GM23338 (cell line): Measurements from ENCODE around the gene KCNJ6. TPM values are rescaled to one million over a fixed set of nuclear protein-coding genes. Genes with fewer than 3 reads are reported as not detected.

Source experiments
- ATAC-seq: fragments of 200-7000 bp; cut with Tn5 transposase; 3 replicates; pipeline ENCODE4 v1.9.1; 2020
- DNase-seq: peaks from one replicate; pipeline ENCODE4 v3.0.0-alpha.2; 2015; ENCODE audit warnings: low spot score
- H2AFZ ChIP-seq: fragments of 200-600 bp; sonication (generic); 2 replicates; pipeline ENCODE4 v1.8.0; 2016; ENCODE audit warnings: antibody characterized with exemption, mild to moderate bottlenecking, moderate library complexity
- H3F3A ChIP-seq: fragments of 200-600 bp; sonication (generic); replicated peaks from 2 replicates; pipeline ENCODE4 v1.8.0; 2017; ENCODE audit warnings: antibody characterized with exemption, mixed run types, low read depth
- H3K27ac ChIP-seq: fragments of 200-600 bp; sonication (generic); 2 replicates; pipeline ENCODE4 v1.6.1; 2016; ENCODE audit warnings: low read depth
- H3K27me3 ChIP-seq: fragments of 200-600 bp; sonication (generic); 2 replicates; pipeline ENCODE4 v1.8.0; 2016; ENCODE audit warnings: mild to moderate bottlenecking, mixed run types, moderate library complexity; ENCODE audit not compliant: insufficient read depth
- H3K36me3 ChIP-seq: fragments of 200-600 bp; sonication (generic); 2 replicates; pipeline ENCODE4 v1.8.0; 2016; ENCODE audit warnings: mild to moderate bottlenecking; ENCODE audit not compliant: insufficient read depth
- H3K4me1 ChIP-seq: fragments of 200-600 bp; sonication (generic); 2 replicates; pipeline ENCODE4 v1.8.0; 2016; ENCODE audit warnings: mild to moderate bottlenecking, moderate library complexity; ENCODE audit not compliant: insufficient read depth
- H3K4me2 ChIP-seq: fragments of 200-600 bp; sonication (generic); 2 replicates; pipeline ENCODE4 v1.7.1; 2017; ENCODE audit warnings: mixed run types
- H3K4me3 ChIP-seq: fragments of 200-600 bp; sonication (generic); 2 replicates; pipeline ENCODE4 v1.6.1; 2016; ENCODE audit warnings: mixed run types
- H3K79me2 ChIP-seq: fragments of 200-600 bp; sonication (generic); replicated peaks from 2 replicates; pipeline ENCODE4 v1.8.0; 2017; ENCODE audit warnings: mild to moderate bottlenecking; ENCODE audit not compliant: insufficient read depth
- H3K9me2 ChIP-seq: fragments of 200-600 bp; sonication (generic); 2 replicates; pipeline ENCODE4 v1.8.0; 2017; ENCODE audit not compliant: insufficient read depth
- H4K20me1 ChIP-seq: fragments of 200-600 bp; sonication (generic); replicated peaks from 2 replicates; pipeline ENCODE4 v1.8.0; 2017; ENCODE audit warnings: mild to moderate bottlenecking; ENCODE audit not compliant: insufficient read depth
- H3K27ac Mint-ChIP-seq: 2 replicates; pipeline ENCODE4 v1.8.0; 2020; ENCODE audit warnings: inconsistent platforms, mild to moderate bottlenecking, moderate library complexity, mixed read lengths
- H3K27me3 Mint-ChIP-seq: 3 replicates; pipeline ENCODE4 v1.8.0; 2022; ENCODE audit warnings: low read depth, mild to moderate bottlenecking, moderate library complexity, mixed read lengths, inconsistent platforms; ENCODE audit not compliant: insufficient read depth, poor library complexity
- H3K36me3 Mint-ChIP-seq: 3 replicates; pipeline ENCODE4 v1.8.0; 2021; ENCODE audit warnings: low read depth, mild to moderate bottlenecking, inconsistent platforms, moderate library complexity, mixed read lengths
- H3K4me1 Mint-ChIP-seq: 3 replicates; pipeline ENCODE4 v1.8.0; 2020; ENCODE audit warnings: mild to moderate bottlenecking, inconsistent platforms, mixed read lengths
- H3K4me3 Mint-ChIP-seq: 3 replicates; pipeline ENCODE4 v1.8.0; 2021; ENCODE audit warnings: moderate library complexity, mild to moderate bottlenecking, inconsistent platforms, mixed read lengths
- H3K9me3 Mint-ChIP-seq: 3 replicates; pipeline ENCODE4 v1.8.0; 2020; ENCODE audit warnings: moderate library complexity, mild to moderate bottlenecking, inconsistent platforms, mixed read lengths
- CREB1 ChIP-seq: fragments of 250-450 bp; sonication (Bioruptor Pico); IDR thresholded peaks from 2 replicates; pipeline ENCODE4 v1.5.0; 2020; ENCODE audit warnings: low read depth, mild to moderate bottlenecking, moderate library complexity
- CTCF ChIP-seq, 2 experiments: fragments of 200-600 bp in 1 of 2; sonication (generic) in 1 of 2; conservative IDR thresholded peaks; 2 replicates each; pipeline versions ENCODE4 v1.5.1 to v1.6.1; 2016 to 2017; ENCODE audit warnings: antibody characterized with exemption in 2 of 2, low read depth in 2 of 2, mild to moderate bottlenecking in 2 of 2, moderate library complexity in 1 of 2
- ETS1 ChIP-seq: IDR thresholded peaks from 2 replicates; pipeline ENCODE4 v1.6.1; 2016; ENCODE audit warnings: antibody characterized with exemption
- EZH2 ChIP-seq: fragments of 200-600 bp; sonication (generic); IDR thresholded peaks from one replicate; pipeline ENCODE4 v1.8.0; 2017; ENCODE audit warnings: antibody characterized with exemption, mild to moderate bottlenecking, low read depth; ENCODE audit not compliant: unreplicated experiment
- EZH2phosphoT487 ChIP-seq: fragments of 200-600 bp; sonication (generic); IDR thresholded peaks from one replicate; pipeline ENCODE4 v1.8.1; 2018; ENCODE audit warnings: antibody characterized with exemption; ENCODE audit not compliant: unreplicated experiment
- JUNB ChIP-seq: IDR thresholded peaks from one replicate; pipeline ENCODE4 v1.6.1; 2016; ENCODE audit warnings: antibody characterized with exemption; ENCODE audit not compliant: unreplicated experiment
- NANOG ChIP-seq: IDR thresholded peaks from 2 replicates; pipeline ENCODE4 v1.6.1; 2016; ENCODE audit warnings: antibody characterized with exemption, borderline replicate concordance
- POLR2AphosphoS5 ChIP-seq: IDR thresholded peaks from 2 replicates; pipeline ENCODE4 v1.6.1; 2016; ENCODE audit warnings: antibody characterized with exemption, low read depth
- REST ChIP-seq: IDR thresholded peaks from one replicate; pipeline ENCODE4 v1.6.1; 2018; ENCODE audit warnings: antibody characterized with exemption; ENCODE audit not compliant: unreplicated experiment
- STAT1 ChIP-seq: IDR thresholded peaks from one replicate; pipeline ENCODE4 v1.6.1; 2016; ENCODE audit warnings: antibody characterized with exemption; ENCODE audit not compliant: unreplicated experiment
- ZNF114 ChIP-seq: fragments of 250-450 bp; sonication (Bioruptor Pico); IDR thresholded peaks from 2 replicates; pipeline ENCODE4 v1.5.0; 2020; ENCODE audit warnings: mild to moderate bottlenecking, moderate library complexity
- ZNF331 ChIP-seq: fragments of 250-450 bp; sonication (Bioruptor Pico); IDR thresholded peaks from 2 replicates; pipeline ENCODE4 v1.5.0; 2020; ENCODE audit warnings: low read depth, mild to moderate bottlenecking, moderate library complexity
- polyA plus RNA-seq: library from polyadenylated mRNA; unstranded; fragments of >200 nt; fragmentation: Nextera tagmentation; extraction: Ambion mirVana; gene quantifications from 2 replicates; pipeline ENCODE4 v1.2.1, GENCODE V29; 2016
- total RNA-seq: library from RNA; depleted of rRNA; stranded (reverse); fragments of >200 nt; shearing (Covaris generic); gene quantifications from 2 replicates; pipeline ENCODE4 v1.2.3, GENCODE V29; 2014

The KCNJ6 gene
- total and polyA plus RNA-seq, 2 experiments from 2014 or later = 0.48 to 0.52 TPM

- no peaks in the 10 kb centered on the region for H3K9me3 Mint-ChIP-seq
- no peaks in the 10 kb centered on the region for H3K79me2 ChIP-seq
- no peak overlapping the region for H3K4me2 ChIP-seq
- H3K27me3 Mint-ChIP-seq = no peaks in the 10 kb centered on the region
- no peak for DNase-seq
- H3K36me3 ChIP-seq = no peaks in the 10 kb centered on the region
- no peaks in the 10 kb centered on the region for H3K36me3 Mint-ChIP-seq
- H3K4me3 Mint-ChIP-seq = no peak overlapping the region
- TF ChIP-seq ETS1 (no peak), ZNF114 (CRISPR knock-in tag) (no peak), CTCF (conservative IDR thresholded peaks at IDR 0.05; ENCODE audit: low read depth in 2 of 2) (no peak), POLR2AphosphoS5 (no peak), EZH2phosphoT487 (no peak), ZNF331 (CRISPR knock-in tag) (no peak), REST (no peak)
- no peak overlapping the region for H3K27ac Mint-ChIP-seq
- ATAC-seq = no peak
- no peaks in the 10 kb centered on the region for H3K4me1 Mint-ChIP-seq
- no peak overlapping the region for H2AFZ ChIP-seq
- H3F3A ChIP-seq = no peaks in the 10 kb centered on the region
- H3K27ac ChIP-seq = no peak overlapping the region
- H3K27me3 ChIP-seq = no peaks in the 10 kb centered on the region
- H3K9me2 ChIP-seq = peaks cover 23% of the 10 kb centered on the region
- H3K4me3 ChIP-seq = no peak overlapping the region
- no peaks in the 10 kb centered on the region for H4K20me1 ChIP-seq
- H3K4me1 ChIP-seq = no peaks in the 10 kb centered on the region
Observed at GRCh38 chr21:37788503-37788902, 127.8 kb downstream of the KCNJ6 start.

DNA sequence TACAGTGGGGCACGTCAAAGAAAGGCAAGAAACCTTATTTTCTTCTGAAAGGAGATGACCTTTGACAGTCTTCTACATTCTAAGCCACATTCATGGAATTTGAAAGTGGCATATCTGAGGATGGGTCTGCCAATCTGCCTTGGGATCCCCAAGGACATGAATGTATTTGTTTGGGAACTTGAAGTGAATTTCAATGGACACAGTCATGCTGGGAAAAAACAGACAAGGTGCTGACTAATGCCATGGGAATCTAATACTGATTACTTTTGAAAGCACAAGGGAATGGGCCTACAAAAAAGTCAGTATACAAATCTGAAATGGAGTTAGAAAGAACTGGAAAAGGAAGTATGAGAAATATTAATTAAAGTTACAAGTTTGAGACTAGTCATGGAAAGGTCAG, 128.8 kb downstream of the KCNJ6 start:
- Mint-ChIP-seq H3K9me3 (peaks cover 6% of the 10 kb centered on the region), H3K36me3 (no peaks in the 10 kb centered on the region), H3K27me3 (no peaks in the 10 kb centered on the region), H3K4me1 (no peaks in the 10 kb centered on the region), H3K27ac (no peak overlapping the region; the same call in 1 of the 2 replicates), H3K4me3 (no peak overlapping the region)
- no peak for ATAC-seq
- H3K27ac ChIP-seq = no peak overlapping the region
- H3K4me2 ChIP-seq = no peak overlapping the region
- no peaks in the 10 kb centered on the region for H3K4me1 ChIP-seq
- H3K36me3 ChIP-seq = no peaks in the 10 kb centered on the region
- H3K9me2 ChIP-seq = peaks cover 23% of the 10 kb centered on the region
- H3K27me3 ChIP-seq = no peaks in the 10 kb centered on the region
- no peaks in the 10 kb centered on the region for H3F3A ChIP-seq
- no peaks in the 10 kb centered on the region for H3K79me2 ChIP-seq
- H4K20me1 ChIP-seq = no peaks in the 10 kb centered on the region
- no peak for DNase-seq
- no peak overlapping the region for H2AFZ ChIP-seq
- H3K4me3 ChIP-seq = no peak overlapping the region
- TF ChIP-seq NANOG = no peak
- no peak for TF ChIP-seq ETS1
- no peak for TF ChIP-seq EZH2
- no peak for TF ChIP-seq STAT1
- no peak for TF ChIP-seq EZH2phosphoT487
- no peak for TF ChIP-seq JUNB
- TF ChIP-seq CREB1 (CRISPR knock-in tag) = no peak
- no peak for TF ChIP-seq ZNF331 (CRISPR knock-in tag)
- TF ChIP-seq ZNF114 (CRISPR knock-in tag) = no peak
